Endothelial cell of umbilical vein (primary cell): ENCODE measurements around the gene ZP1. TPM values are rescaled to one million over a fixed set of nuclear protein-coding genes. Genes with fewer than 3 reads are reported as not detected.

ENCODE experiments used
- BruUV-seq: library from RNA; stranded (reverse); fragments of 400-500 nt; replicated peaks from 2 replicates; lab custom pipeline; 2021; lab: Mats Ljungman, UMichigan
- CTCF ChIA-PET: fragments of 300-600, 350-600 bp; sonication (Branson Sonifier 250); formaldehyde crosslinking; loops from one replicate; lab custom pipeline; 2021; ENCODE audit warnings: antibody characterized with exemption, inconsistent platforms; lab: Charles Lee
- POLR2A ChIA-PET: fragments of 300-600, 350-600 bp; sonication (Branson Sonifier 250); formaldehyde crosslinking; loops from one replicate; lab custom pipeline; 2021; ENCODE audit warnings: antibody characterized with exemption, inconsistent platforms; lab: Charles Lee
- DNase-seq: peaks from one replicate; pipeline ENCODE4 v3.0.0-alpha.2; 2011; ENCODE audit warnings: low read depth, low spot score
- FAIRE-seq: peaks from 2 replicates; lab custom pipeline; 2011; peaks lifted over from hg19 to GRCh38; lab: Jason Lieb, UNC
- H2AFZ ChIP-seq: 2 replicates; pipeline ENCODE4 v1.6.0; 2012; ENCODE audit warnings: low read depth, low read length, control low read depth, inconsistent platforms
- H3K27ac ChIP-seq: 2 replicates; pipeline ENCODE4 v1.5.1; 2011; ENCODE audit warnings: low read depth, mild to moderate bottlenecking, control low read depth, low read length, moderate library complexity; ENCODE audit not compliant: insufficient read depth
- H3K27me3 ChIP-seq, 2 experiments: 2 replicates each; pipeline versions ENCODE4 v1.6.0 to v1.6.1; 2011; ENCODE audit warnings: low read length in 2 of 2, mixed read lengths in 1 of 2; ENCODE audit not compliant: control insufficient read depth in 2 of 2, insufficient read depth in 2 of 2
- H3K36me3 ChIP-seq, 2 experiments: 2 replicates in 1 of 2; 3 replicates in 1 of 2; pipeline ENCODE4 v1.5.1; 2011; ENCODE audit warnings: low read length in 2 of 2, mild to moderate bottlenecking in 1 of 2, moderate library complexity in 1 of 2; ENCODE audit not compliant: control insufficient read depth in 2 of 2, insufficient read depth in 2 of 2; ENCODE audit errors: extremely low read depth in 1 of 2
- H3K4me1 ChIP-seq: 3 replicates; pipeline ENCODE4 v1.5.1; 2011; ENCODE audit warnings: mild to moderate bottlenecking, low read length; ENCODE audit not compliant: control insufficient read depth, insufficient read depth; ENCODE audit errors: extremely low read depth
- H3K4me2 ChIP-seq: 2 replicates; pipeline ENCODE4 v1.6.1; 2011; ENCODE audit warnings: low read length, control low read depth, mixed read lengths; ENCODE audit not compliant: insufficient read depth
- H3K4me3 ChIP-seq, 3 experiments: fragments of 200-600 bp in 1 of 3; sonication (generic), shearing (Covaris generic) in 1 of 3; replicated peaks in 1 of 3; 2 replicates each; pipeline ENCODE4 v1.5.1; 2011 to 2016; ENCODE audit warnings: control low read depth in 3 of 3, low read length in 3 of 3, mild to moderate bottlenecking in 2 of 3, inconsistent platforms in 1 of 3, low read depth in 1 of 3, moderate library complexity in 1 of 3; ENCODE audit not compliant: insufficient read depth in 1 of 3
- H3K79me2 ChIP-seq: 2 replicates; pipeline ENCODE4 v1.6.0; 2012; ENCODE audit warnings: low read length, inconsistent platforms; ENCODE audit not compliant: control insufficient read depth, insufficient read depth
- H3K9ac ChIP-seq: replicated peaks from 2 replicates; pipeline ENCODE3; 2011; ENCODE audit warnings: low read length, control low read depth; ENCODE audit not compliant: insufficient read depth; ENCODE audit errors: extremely low read depth
- H3K9me1 ChIP-seq: replicated peaks from 3 replicates; pipeline ENCODE4 v1.6.0; 2011; ENCODE audit warnings: mild to moderate bottlenecking, low read length; ENCODE audit not compliant: control insufficient read depth, insufficient read depth; ENCODE audit errors: extremely low read depth
- H3K9me3 ChIP-seq: replicated peaks from 2 replicates; pipeline ENCODE4 v1.5.1; 2012; ENCODE audit warnings: low read length, inconsistent platforms; ENCODE audit not compliant: control insufficient read depth, insufficient read depth
- H4K20me1 ChIP-seq: replicated peaks from 2 replicates; pipeline ENCODE3; 2011; ENCODE audit warnings: mild to moderate bottlenecking, low read length; ENCODE audit not compliant: control insufficient read depth, insufficient read depth; ENCODE audit errors: extremely low read depth
- CTCF ChIP-seq, 2 donors: IDR thresholded peaks; 1 replicate in 1 of 2; 2 replicates in 1 of 2; pipeline ENCODE4 v1.5.1; 2011; ENCODE audit warnings: low read length in 2 of 2, mild to moderate bottlenecking in 2 of 2, moderate library complexity in 2 of 2, control low read depth in 1 of 2, inconsistent platforms in 1 of 2, low read depth in 1 of 2; ENCODE audit not compliant: insufficient read depth in 1 of 2; ENCODE audit errors: extremely low read depth in 1 of 2
- EZH2 ChIP-seq: IDR thresholded peaks from 2 replicates; pipeline ENCODE4 v1.6.1; 2012; ENCODE audit warnings: borderline replicate concordance, low read depth, mild to moderate bottlenecking, moderate library complexity, low read length, inconsistent platforms; ENCODE audit not compliant: severe bottlenecking
- FOS ChIP-seq: IDR thresholded peaks from 2 replicates; pipeline ENCODE4 v1.6.1; 2011; ENCODE audit warnings: mild to moderate bottlenecking, low read length, moderate library complexity, borderline replicate concordance; ENCODE audit not compliant: insufficient read depth
- GATA2 ChIP-seq: IDR thresholded peaks from 2 replicates; pipeline ENCODE4 v1.7.0; 2011; ENCODE audit warnings: low read depth, mild to moderate bottlenecking, moderate library complexity, mixed read lengths, low read length; ENCODE audit not compliant: insufficient read length, insufficient read depth
- JUN ChIP-seq: IDR thresholded peaks from 2 replicates; pipeline ENCODE4 v1.6.1; 2011; ENCODE audit warnings: borderline replicate concordance, low read depth; ENCODE audit not compliant: insufficient read length, insufficient read depth
- MAX ChIP-seq: IDR thresholded peaks from 2 replicates; pipeline ENCODE4 v1.6.1; 2011; ENCODE audit not compliant: insufficient read depth, insufficient read length
- MYC ChIP-seq: IDR thresholded peaks from one replicate; pipeline ENCODE4 v1.6.1; 2011; ENCODE audit warnings: mild to moderate bottlenecking, low read depth, low read length
- POLR2A ChIP-seq: IDR thresholded peaks from 2 replicates; pipeline ENCODE4 v1.6.1; 2012; ENCODE audit warnings: low read depth, mild to moderate bottlenecking, control low read depth, low read length
- POLR2AphosphoS5 ChIP-seq: IDR thresholded peaks from 2 replicates; pipeline ENCODE4 v1.6.1; 2012; ENCODE audit warnings: low read depth, mild to moderate bottlenecking, control low read depth, low read length, moderate library complexity; ENCODE audit not compliant: insufficient read depth
- dilution Hi-C: fragments of 300-500 bp; cut with MboI; formaldehyde crosslinking; loops from one replicate; pipeline ENCODE4 v1.15.0; 2019; ENCODE audit warnings: low sequenced_read_pairs; ENCODE audit not compliant: extremely low pct_ligation_motif_present
- intact Hi-C: fragments of 100-400 bp; cut with micrococcal nuclease; formaldehyde crosslinking; loops from one replicate; pipeline ENCODE4 v1.10.0; 2022
- polyA plus RNA-seq, 4 experiments: library from polyadenylated mRNA; depleted of rRNA in 3 of 4; stranded (reverse) in 3 of 4; unstranded in 1 of 4; fragments of >200 nt; gene quantifications; 2 replicates each; pipeline versions ENCODE4 v1.2.1 to v1.2.3, GENCODE V29; 2011 to 2012; ENCODE audit warnings: missing spikeins in 1 of 4
- total RNA-seq: library from RNA; stranded (reverse); gene quantifications from 2 replicates; pipeline ENCODE4 v1.2.3, GENCODE V29; 2021

ZP1 gene
- total and polyA plus RNA-seq, 2 donors (not counting 3 experiments of a cell fraction or from before 2014, with no cell fraction given): not detected

- H3K36me3 ChIP-seq: peaks cover 0 to 24% of the 10 kb centered on the region in 2 experiments
- BruUV-seq: no TSS peak
- intact Hi-C loops: no loop called here
- CTCF ChIA-PET: no interaction called here
- no peak overlapping the region for H2AFZ ChIP-seq
- no peak overlapping the region for H3K9ac ChIP-seq
- dilution Hi-C loops: no loop called here
- no peak overlapping the region for H3K4me2 ChIP-seq
- H3K4me3 ChIP-seq: no peak overlapping the region
- DNase-seq (no peak), FAIRE-seq (no peak)
- no peaks in the 10 kb centered on the region for H4K20me1 ChIP-seq
- H3K27ac ChIP-seq: no peak overlapping the region
- no peaks in the 10 kb centered on the region for H3K27me3 ChIP-seq
- no peaks in the 10 kb centered on the region for H3K9me1 ChIP-seq
- TF ChIP-seq POLR2A (no peak), JUN (no peak), GATA2 (no peak), EZH2 (no peak), MYC (no peak), MAX (no peak), CTCF (IDR thresholded peaks at IDR 0.05; ENCODE audit: extremely low read depth in 1 of 2, insufficient read depth in 1 of 2, low read depth in 1 of 2, low read length in 2 of 2) (no peak), FOS (no peak), POLR2AphosphoS5 (no peak)
- no peaks in the 10 kb centered on the region for H3K9me3 ChIP-seq
- peaks cover 23% of the 10 kb centered on the region for H3K4me1 ChIP-seq
- H3K79me2 ChIP-seq: peaks cover 42% of the 10 kb centered on the region
- POLR2A ChIA-PET: no interaction called here
Measured at GRCh38 chr11:60847896-60848295, 19.4 kb upstream of the ZP1 start.
